Measurements from ENCODE around the gene OVAAL. TPM values are rescaled to one million over a fixed set of nuclear protein-coding genes. Genes with fewer than 3 reads are reported as not detected.
A peak's percentile ranks its signal among the peaks of the same experiment; 100 is the strongest.

The OVAAL gene
- total and polyA plus RNA-seq, 9 of the 15 experiments (the other 6 are each of a cell fraction or from before 2014, with no cell fraction given): 0.04 to 0.18 (median 0.08) TPM; not detected in 4

DNA sequence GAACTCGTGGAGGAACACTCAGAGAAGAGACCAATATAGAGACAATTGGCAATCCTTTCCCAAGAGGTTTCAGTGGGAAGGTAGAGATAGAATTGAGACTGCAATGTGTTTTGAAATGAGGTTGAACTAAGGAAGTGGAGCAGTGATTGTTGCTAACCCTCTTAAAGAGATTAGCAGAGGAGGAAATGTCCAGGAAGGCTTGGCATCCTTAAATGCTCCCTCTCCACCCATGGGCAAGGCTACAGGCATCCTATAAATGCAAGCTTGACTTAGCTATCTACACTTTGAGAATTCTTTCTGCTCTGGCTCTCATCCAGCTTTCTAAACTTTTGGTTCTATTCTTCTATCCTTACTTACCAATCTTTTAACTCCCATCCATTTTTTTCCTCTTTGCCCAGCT lies 42.7 kb downstream of the OVAAL start:
- no peaks in the 10 kb centered on the region for H3K27me3 ChIP-seq (ENCODE audit: control insufficient read depth in 2 of 2, insufficient read depth in 2 of 2, low read length in 2 of 2)
- ATAC-seq (no peak), FAIRE-seq (no peak), DNase-seq (ENCODE audit: extremely low read depth in 1 of 4, low spot score in 3 of 4) (no peak)
- POLR2A ChIA-PET: interaction anchor here (0.8 to 2.3 kb wide), 3 partner anchors 9 to 30 kb away, joined by 3 to 19 read pairs (median 5); partner anchors contain the start of gene XPR1
- no peaks in the 10 kb centered on the region for H3K36me3 ChIP-seq (ENCODE audit: control insufficient read depth, insufficient read depth, low read length)
- CTCF ChIA-PET (ENCODE audit: low intra/inter-chr PET ratio): no interaction called here
- H3K4me2 ChIP-seq (ENCODE audit: insufficient read depth, low read length): no peak overlapping the region
- 13% methylated on average over 1 of the region's 1 CpG for WGBS (ENCODE audit: insufficient coverage, low coverage, missing lambda C conversion rate)
- TF ChIP-seq, protein P1, sequence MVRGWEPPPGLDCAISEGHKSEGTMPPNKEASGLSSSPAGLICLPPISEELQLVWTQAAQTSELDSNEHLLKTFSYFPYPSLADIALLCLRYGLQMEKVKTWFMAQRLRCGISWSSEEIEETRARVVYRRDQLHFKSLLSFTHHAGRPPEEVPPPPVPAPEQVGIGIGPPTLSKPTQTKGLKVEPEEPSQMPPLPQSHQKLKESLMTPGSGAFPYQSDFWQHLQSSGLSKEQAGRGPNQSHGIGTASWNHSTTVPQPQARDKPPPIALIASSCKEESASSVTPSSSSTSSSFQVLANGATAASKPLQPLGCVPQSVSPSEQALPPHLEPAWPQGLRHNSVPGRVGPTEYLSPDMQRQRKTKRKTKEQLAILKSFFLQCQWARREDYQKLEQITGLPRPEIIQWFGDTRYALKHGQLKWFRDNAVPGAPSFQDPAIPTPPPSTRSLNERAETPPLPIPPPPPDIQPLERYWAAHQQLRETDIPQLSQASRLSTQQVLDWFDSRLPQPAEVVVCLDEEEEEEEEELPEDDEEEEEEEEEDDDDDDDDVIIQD (CRISPR knock-in tag; IDR thresholded peaks at IDR 0.05): no peak
- no peak for TF ChIP-seq POLR2A (conservative IDR thresholded peaks at IDR 0.05)
- no peak for TF ChIP-seq ZNF347 (CRISPR knock-in tag; IDR thresholded peaks at IDR 0.05; ENCODE audit: low read depth)
- 0 out of 2 replicates have a peak, but pooled peaks have one; percentile 35 for TF ChIP-seq NFIC (IDR thresholded peaks at IDR 0.05)
- no peak for TF ChIP-seq SAFB2 (IDR thresholded peaks at IDR 0.05; ENCODE audit: borderline replicate concordance, low read depth, low read length, severe bottlenecking)
- no peak for TF ChIP-seq STAT5A (IDR thresholded peaks at IDR 0.05; ENCODE audit: borderline replicate concordance, low read length)
- no peak for TF ChIP-seq NFE2L1 (tag; IDR thresholded peaks at IDR 0.05; ENCODE audit: borderline replicate concordance, low read depth)
- peaks cover 17 to 28% of the 10 kb centered on the region in 2 experiments for H3K4me1 ChIP-seq (replicated peaks in 1 of 2; ENCODE audit: control insufficient read depth in 2 of 2, insufficient read depth in 2 of 2, low read length in 2 of 2)
- H3K79me2 ChIP-seq (ENCODE audit: control insufficient read depth, insufficient read depth, low read length): no peaks in the 10 kb centered on the region
- in situ Hi-C loops (cut with MboI) (no loop called here), intact Hi-C loops (cut with micrococcal nuclease) (no loop called here)
- H2AFZ ChIP-seq (ENCODE audit: low read depth, low read length): no peak overlapping the region
- no TSS peak for BruUV-seq (replicated peaks)
- no peak overlapping the region for H3K9ac ChIP-seq (ENCODE audit: insufficient read depth in 1 of 2, low read depth in 2 of 2, low read length in 2 of 2)
- H4K20me1 ChIP-seq (replicated peaks; ENCODE audit: control insufficient read depth, insufficient read depth, low read length): no peaks in the 10 kb centered on the region
- H3K9me1 ChIP-seq (ENCODE audit: control insufficient read depth, insufficient read depth, low read length): no peaks in the 10 kb centered on the region
- H3K4me3 ChIP-seq: no peak overlapping the region
- H3K27ac ChIP-seq (ENCODE audit: extremely low read depth, low read depth, low read length): no peak overlapping the region
- no peaks in the 10 kb centered on the region for H3K9me3 ChIP-seq (replicated peaks; ENCODE audit: control insufficient read depth, insufficient read depth, low read depth, low read length)
